GM12878 (cell line): Measurements from ENCODE around the gene MMP13. TPM values are rescaled to one million over a fixed set of nuclear protein-coding genes. Genes with fewer than 3 reads are reported as not detected.

Experiments
- ATAC-seq: fragments of 200-7000 bp; cut with Tn5 transposase; 3 replicates; pipeline ENCODE4 v1.9.1; 2020; ENCODE audit warnings: mild to moderate bottlenecking, moderate library complexity
- BruUV-seq: library from RNA; stranded (reverse); fragments of 400-500 nt; replicated peaks from 2 replicates; lab custom pipeline; 2021; lab: Mats Ljungman, UMichigan
- CTCF ChIA-PET: fragments of 300-600 bp; sonication (Branson Sonifier 250); formaldehyde crosslinking; extraction: SDS; loops from one replicate; lab custom pipeline; 2021; ENCODE audit warnings: inconsistent platforms; lab: Yijun Ruan, JAX
- POLR2A ChIA-PET: fragments of 350-600 bp; formaldehyde crosslinking; extraction: SDS; loops from one replicate; lab custom pipeline; 2021; ENCODE audit warnings: inconsistent platforms; lab: Charles Lee
- RAD21 ChIA-PET: fragments of 300-600 bp; sonication (Branson Sonifier 250); formaldehyde crosslinking; loops from one replicate; lab custom pipeline; 2023; ENCODE audit warnings: antibody characterized with exemption; ENCODE audit not compliant: unreplicated experiment; lab: Charles Lee
- SMC1A ChIA-PET: fragments of 300-600 bp; sonication (Branson Sonifier 250); formaldehyde crosslinking; loops from one replicate; lab custom pipeline; 2023; ENCODE audit not compliant: unreplicated experiment, uncharacterized antibody; lab: Charles Lee
- DNase-seq: peaks from one replicate; pipeline ENCODE4 v3.0.0-alpha.2; 2011; ENCODE audit warnings: low read depth, low spot score
- FAIRE-seq: peaks from 3 replicates; lab custom pipeline; 2011; peaks lifted over from hg19 to GRCh38; lab: Jason Lieb, UNC
- H2AFZ ChIP-seq: 2 replicates; pipeline ENCODE4 v1.6.0; 2011; ENCODE audit warnings: low read depth, low read length, control low read depth; ENCODE audit not compliant: control insufficient read depth
- H3K27ac ChIP-seq: 2 replicates; pipeline ENCODE4 v1.5.1; 2011; ENCODE audit warnings: control low read depth; ENCODE audit not compliant: control insufficient read depth, insufficient read depth
- H3K27me3 ChIP-seq, 2 experiments: replicated peaks in 1 of 2; 2 replicates each; pipeline versions ENCODE4 v1.6.0 to v1.6.1; 2011; ENCODE audit warnings: low read length in 1 of 2; ENCODE audit not compliant: control insufficient read depth in 2 of 2, insufficient read depth in 2 of 2
- H3K36me3 ChIP-seq, 2 experiments: 2 replicates each; pipeline ENCODE4 v1.5.1; 2011; ENCODE audit warnings: low read length in 1 of 2; ENCODE audit not compliant: control insufficient read depth in 2 of 2, insufficient read depth in 2 of 2
- H3K4me1 ChIP-seq: 2 replicates; pipeline ENCODE4 v1.6.1; 2011; ENCODE audit warnings: mild to moderate bottlenecking, low read length, moderate library complexity, mixed read lengths; ENCODE audit not compliant: control insufficient read depth, insufficient read depth
- H3K4me2 ChIP-seq: 2 replicates; pipeline ENCODE4 v1.6.0; 2011; ENCODE audit warnings: control low read depth; ENCODE audit not compliant: control insufficient read depth, insufficient read depth
- H3K4me3 ChIP-seq: fragments of 200-600 bp; sonication (generic); 2 replicates; pipeline ENCODE4 v1.5.1; 2016
- H3K79me2 ChIP-seq: 2 replicates; pipeline ENCODE4 v1.6.0; 2011; ENCODE audit warnings: low read length; ENCODE audit not compliant: control insufficient read depth, insufficient read depth
- H3K9ac ChIP-seq: 2 replicates; pipeline ENCODE4 v1.8.0; 2011; ENCODE audit warnings: low read length, control low read depth, mixed read lengths; ENCODE audit not compliant: control insufficient read depth, insufficient read depth
- H3K9me3 ChIP-seq: replicated peaks from 3 replicates; pipeline ENCODE4 v1.5.1; 2011; ENCODE audit warnings: mild to moderate bottlenecking, low read length; ENCODE audit not compliant: control insufficient read depth, insufficient read depth
- H4K20me1 ChIP-seq: 2 replicates; pipeline ENCODE4 v1.6.0; 2011; ENCODE audit not compliant: control insufficient read depth, insufficient read depth
- ATF7 ChIP-seq: fragments of 450-650 bp; IDR thresholded peaks from 2 replicates; pipeline ENCODE4 v1.6.1; 2016; ENCODE audit warnings: low read depth, mild to moderate bottlenecking
- BMI1 ChIP-seq: fragments of 450-650 bp; IDR thresholded peaks from 2 replicates; pipeline ENCODE4 v1.6.1; 2016; ENCODE audit warnings: mild to moderate bottlenecking, moderate library complexity, borderline replicate concordance
- CHD2 ChIP-seq: IDR thresholded peaks from 2 replicates; pipeline ENCODE4 v1.6.1; 2011; ENCODE audit warnings: low read depth, low read length, improper control_type of control experiment, borderline replicate concordance
- HDAC2 ChIP-seq: fragments of 200-600 bp; sonication (generic); IDR thresholded peaks from 2 replicates; pipeline ENCODE4 v1.6.1; 2017
- IKZF2 ChIP-seq, 2 experiments: fragments of 450-650 bp; IDR thresholded peaks; 2 replicates each; pipeline ENCODE4 v1.6.1; 2017; ENCODE audit warnings: mild to moderate bottlenecking in 2 of 2, moderate library complexity in 2 of 2
- MEF2B ChIP-seq: fragments of 450-650 bp; IDR thresholded peaks from 2 replicates; pipeline ENCODE4 v1.6.1; 2018; ENCODE audit warnings: mild to moderate bottlenecking, moderate library complexity; ENCODE audit not compliant: partially characterized antibody, poor library complexity, severe bottlenecking
- NFIC ChIP-seq: IDR thresholded peaks from 2 replicates; pipeline ENCODE4 v1.6.1; 2012; ENCODE audit warnings: low read depth, mild to moderate bottlenecking, inconsistent platforms, low read length, moderate library complexity
- NR2C1 ChIP-seq: fragments of 450-650 bp; IDR thresholded peaks from 2 replicates; pipeline ENCODE4 v1.6.1; 2017; ENCODE audit warnings: antibody characterized with exemption, mild to moderate bottlenecking, moderate library complexity
- SMC3 ChIP-seq: IDR thresholded peaks from 2 replicates; pipeline ENCODE4 v1.6.1; 2011; ENCODE audit warnings: low read length, improper control_type of control experiment, borderline replicate concordance
- SREBF2 ChIP-seq: IDR thresholded peaks from 2 replicates; pipeline ENCODE4 v1.6.1; 2012; ENCODE audit warnings: mild to moderate bottlenecking, low read length
- YBX1 ChIP-seq: fragments of 450-650 bp; IDR thresholded peaks from 2 replicates; pipeline ENCODE4 v1.6.1; 2016; ENCODE audit warnings: antibody characterized with exemption
- YY1 ChIP-seq: IDR thresholded peaks from 2 replicates; pipeline ENCODE4 v1.6.1; 2011; ENCODE audit warnings: low read depth, mild to moderate bottlenecking, low read length
- WGBS: methylation state at CpG from one replicate; pipeline ENCODE4 v1.1.6; 2016; ENCODE audit warnings: low lambda C conversion rate; ENCODE audit not compliant: insufficient replicate concordance, insufficient coverage; ENCODE audit errors: missing lambda C conversion rate; 5-methylcytosine and 5-hydroxymethylcytosine counted together
- in situ Hi-C: fragments of 300-500 bp; cut with MboI; formaldehyde crosslinking; loops from 9 replicates; pipeline ENCODE4 v1.14.3; 2018; ENCODE audit warnings: mixed read lengths
- intact Hi-C: fragments of 100-400 bp; cut with micrococcal nuclease; formaldehyde crosslinking; loops from one replicate; pipeline ENCODE4 v1.14.2; 2022; ENCODE audit not compliant: unreplicated experiment
- polyA plus RNA-seq, 11 experiments: library from polyadenylated mRNA; depleted of rRNA in 4 of 11; unstranded in 6 of 11; stranded (reverse) in 5 of 11; fragments of >200 nt; fragmentation: Nextera tagmentation in 4 of 11; fragmentation: Illumina TruSeq in 1 of 11; extraction: Ambion mirVana in 4 of 11; extraction: Trizol in 1 of 11; gene quantifications; 1 replicate in 1 of 11; 2 replicates in 10 of 11; pipeline versions ENCODE4 v1.2.1 to v1.2.3, GENCODE V29; 2011 to 2016; ENCODE audit warnings: inconsistent platforms in 2 of 11, missing spikeins in 2 of 11, low read depth in 1 of 11
- total RNA-seq, 4 experiments: library from RNA; depleted of rRNA in 3 of 4; stranded (reverse); fragments of >200 nt in 3 of 4; fragmentation: Illumina TruSeq in 1 of 4; extraction: Trizol in 1 of 4; gene quantifications; 2 replicates each; pipeline versions ENCODE4 v1.2.1 to v1.2.3, GENCODE V29; 2013 to 2021
- TF ChIP-seq, protein P1 (sequence below): fragments of 150-350 bp; IDR thresholded peaks from 2 replicates; pipeline ENCODE4 v1.6.1; 2016; ENCODE audit warnings: low read depth, low read length

The MMP13 gene
- total and polyA plus RNA-seq, 10 of the 15 experiments (the other 5 are each of a cell fraction or from before 2014, with no cell fraction given) = 0.05 TPM; not detected in 9

DNA sequence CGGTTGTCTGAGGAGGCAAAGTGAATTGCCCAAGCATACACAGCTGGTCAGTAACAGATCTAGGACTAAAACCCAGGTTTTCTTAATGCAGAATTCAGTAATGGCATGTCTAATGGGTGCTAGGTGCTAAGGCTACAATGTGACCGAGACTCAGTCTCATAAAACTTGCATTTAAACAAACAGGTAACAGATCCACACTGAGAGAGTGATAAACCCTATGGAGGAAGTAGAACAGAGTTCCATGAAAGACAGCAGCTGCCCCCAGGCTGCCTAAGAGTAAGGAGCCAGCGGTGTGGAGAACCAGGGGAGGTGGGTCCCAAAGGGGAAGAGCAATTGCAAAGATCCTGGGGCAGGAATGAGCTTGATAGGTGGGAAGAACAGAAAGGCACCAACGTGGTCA, 27.3 kb downstream of the MMP13 start:
- no TSS peak for BruUV-seq
- Histone ChIP-seq H3K79me2 (no peaks in the 10 kb centered on the region), H3K4me2 (no peak overlapping the region), H3K9ac (no peak overlapping the region), H3K4me1 (no peaks in the 10 kb centered on the region), H3K9me3 (no peaks in the 10 kb centered on the region), H3K27me3 (peaks cover 0 to 3% of the 10 kb centered on the region in 2 experiments; a peak in 2 of 4 replicates), H4K20me1 (no peaks in the 10 kb centered on the region), H2AFZ (no peak overlapping the region), H3K36me3 (no peaks in the 10 kb centered on the region), H3K4me3 (no peak overlapping the region), H3K27ac (no peak overlapping the region)
- TF ChIP-seq NR2C1 (no peak), IKZF2 (IDR thresholded peaks at IDR 0.05) (no peak), BMI1 (no peak), SREBF2 (no peak), NFIC (no peak), YBX1 (no peak), SMC3 (no peak), YY1 (no peak), CHD2 (no peak), MEF2B (no peak), HDAC2 (no peak), ATF7 (no peak)
- TF ChIP-seq, protein P1, sequence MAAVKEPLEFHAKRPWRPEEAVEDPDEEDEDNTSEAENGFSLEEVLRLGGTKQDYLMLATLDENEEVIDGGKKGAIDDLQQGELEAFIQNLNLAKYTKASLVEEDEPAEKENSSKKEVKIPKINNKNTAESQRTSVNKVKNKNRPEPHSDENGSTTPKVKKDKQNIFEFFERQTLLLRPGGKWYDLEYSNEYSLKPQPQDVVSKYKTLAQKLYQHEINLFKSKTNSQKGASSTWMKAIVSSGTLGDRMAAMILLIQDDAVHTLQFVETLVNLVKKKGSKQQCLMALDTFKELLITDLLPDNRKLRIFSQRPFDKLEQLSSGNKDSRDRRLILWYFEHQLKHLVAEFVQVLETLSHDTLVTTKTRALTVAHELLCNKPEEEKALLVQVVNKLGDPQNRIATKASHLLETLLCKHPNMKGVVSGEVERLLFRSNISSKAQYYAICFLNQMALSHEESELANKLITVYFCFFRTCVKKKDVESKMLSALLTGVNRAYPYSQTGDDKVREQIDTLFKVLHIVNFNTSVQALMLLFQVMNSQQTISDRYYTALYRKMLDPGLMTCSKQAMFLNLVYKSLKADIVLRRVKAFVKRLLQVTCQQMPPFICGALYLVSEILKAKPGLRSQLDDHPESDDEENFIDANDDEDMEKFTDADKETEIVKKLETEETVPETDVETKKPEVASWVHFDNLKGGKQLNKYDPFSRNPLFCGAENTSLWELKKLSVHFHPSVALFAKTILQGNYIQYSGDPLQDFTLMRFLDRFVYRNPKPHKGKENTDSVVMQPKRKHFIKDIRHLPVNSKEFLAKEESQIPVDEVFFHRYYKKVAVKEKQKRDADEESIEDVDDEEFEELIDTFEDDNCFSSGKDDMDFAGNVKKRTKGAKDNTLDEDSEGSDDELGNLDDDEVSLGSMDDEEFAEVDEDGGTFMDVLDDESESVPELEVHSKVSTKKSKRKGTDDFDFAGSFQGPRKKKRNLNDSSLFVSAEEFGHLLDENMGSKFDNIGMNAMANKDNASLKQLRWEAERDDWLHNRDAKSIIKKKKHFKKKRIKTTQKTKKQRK = no peak
- DNase-seq = no peak
- in situ Hi-C loops (no loop called here), intact Hi-C loops (no loop called here)
- ChIA-PET SMC1A (interaction anchor here (3.4 to 11.7 kb wide), 3 partner anchors 7 to 13 kb away, joined by 12 to 177 read pairs (median 115); no protein-coding TSS in a partner anchor), CTCF (interaction anchor here (1.5 to 11.6 kb wide), 3 partner anchors 9 to 15 kb away, joined by 5 to 160 read pairs (median 39); no protein-coding TSS in a partner anchor), RAD21 (interaction anchor here (6.2 to 11.6 kb wide), 2 partner anchors 7 to 14 kb away, joined by 53 to 140 read pairs; no protein-coding TSS in a partner anchor), POLR2A (interaction anchor here (7.0 kb wide), 1 partner anchor 7 kb away, joined by 71 read pairs; no protein-coding TSS in a partner anchor)
- WGBS = 10% methylated on average over 4 of the region's 4 CpGs
- FAIRE-seq = no peak
- no peak for ATAC-seq
